Stimulated activated naive CD8-positive, alpha-beta T cell treated with anti-CD3 and anti-CD28 coated beads, Interleukin-15, Interleukin-2, amounts not matched to agents 100 U/mL and 50 U/mL, for 24 hours (primary cell): Measurements from ENCODE around the gene FUT2.

Source experiments
- ATAC-seq: fragments of 150-1000 bp; cut with Tn5 transposase; one replicate; pipeline ENCODE4 v1.10.0; 2021
- DNase-seq: peaks from one replicate; pipeline ENCODE4 v3.0.0; 2021

FUT2 gene

DNA sequence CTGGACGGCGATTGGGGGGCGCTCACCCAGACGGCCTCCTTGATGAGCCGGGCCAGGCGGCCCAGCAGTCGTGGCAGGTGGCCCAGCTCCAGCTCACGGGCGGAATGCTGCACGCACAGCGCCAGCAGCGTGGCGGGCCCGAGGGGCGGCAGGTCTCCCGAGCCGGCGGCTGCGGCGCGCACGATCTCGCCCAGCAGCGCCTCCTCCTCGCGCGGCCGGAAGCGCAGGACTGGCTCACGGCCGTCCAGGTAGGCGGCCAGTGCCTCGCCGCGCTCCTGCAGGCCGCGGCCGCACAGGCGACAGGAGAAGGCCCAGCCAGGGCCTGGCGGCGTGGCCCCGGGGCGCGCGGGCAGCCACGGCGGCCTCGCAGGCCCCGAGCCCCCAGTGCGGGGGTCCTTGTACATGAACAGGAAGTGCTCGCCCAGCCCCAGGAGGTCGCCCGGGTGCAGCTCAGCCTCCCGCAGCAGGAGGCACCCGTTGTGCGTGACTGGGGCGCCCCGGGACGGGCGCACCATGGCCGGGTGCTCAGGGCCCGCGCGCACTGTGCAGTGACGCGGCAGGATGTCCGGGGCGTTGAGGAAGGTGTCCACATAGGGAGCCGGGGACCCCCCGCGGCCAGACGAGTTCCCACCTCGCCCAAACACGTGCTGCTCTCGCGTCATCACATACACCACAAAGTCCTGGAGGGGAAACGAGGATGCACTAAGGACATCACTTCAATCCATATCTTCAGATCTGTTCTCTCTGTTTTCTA lies 33.3 kb downstream of the FUT2 start:
- DNase-seq = no peak

DNA sequence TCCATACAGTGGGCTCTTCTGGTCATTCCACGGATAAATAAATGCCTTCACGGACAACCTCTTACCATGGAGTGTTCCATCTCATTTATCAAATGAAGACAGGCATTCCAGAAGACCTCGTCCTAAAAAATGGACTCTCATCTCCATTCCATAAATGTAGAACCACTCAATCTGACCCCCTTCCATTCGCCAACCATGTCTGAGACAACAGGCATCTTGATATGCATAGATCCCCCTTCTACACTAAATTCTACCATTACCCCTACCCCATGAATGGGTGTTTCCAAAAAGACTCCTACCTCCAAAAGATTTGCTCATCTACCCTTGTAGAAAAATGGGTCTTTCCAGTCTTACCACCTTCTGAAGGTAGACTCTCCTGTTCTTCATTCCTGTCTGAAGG lies 35.7 kb downstream of the FUT2 start:
- ATAC-seq (no peak), DNase-seq (no peak)

More for the DNA sequence above, 33.3 kb downstream of the FUT2 start:
- no peak for ATAC-seq

GRCh38 chr19:48734625-48735024 lies 38.9 kb downstream of the FUT2 start:
- ATAC-seq (no peak), DNase-seq (no peak)

DNA sequence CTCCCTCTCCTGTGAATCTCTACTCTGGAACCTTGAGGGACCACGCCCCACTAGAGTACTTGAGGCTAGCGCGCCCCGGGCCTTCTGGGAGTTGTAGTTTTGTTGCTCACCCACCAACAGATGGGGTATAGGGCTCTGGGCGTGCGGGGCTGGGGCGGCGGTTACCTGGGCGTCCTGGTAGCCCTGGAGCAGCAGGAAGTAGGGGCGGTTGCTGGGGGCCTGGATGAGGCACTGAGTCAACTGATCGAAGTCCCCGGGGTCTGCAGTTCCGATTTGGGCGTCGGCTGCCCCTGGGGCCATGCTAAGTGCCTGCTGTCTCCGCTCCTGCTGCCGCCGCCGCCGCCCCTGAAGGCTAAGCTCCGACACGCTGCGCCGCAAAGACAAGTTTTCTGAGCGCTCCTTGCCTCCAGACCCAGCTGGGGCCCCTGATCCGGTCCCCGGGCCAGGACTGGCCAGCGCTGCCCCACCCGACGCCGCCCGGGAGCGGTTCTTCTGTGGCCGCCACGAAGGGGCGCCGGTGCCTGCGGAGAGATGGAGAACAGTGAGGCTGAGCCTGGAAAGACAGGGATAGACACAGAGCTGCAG lies 39.4 kb downstream of the FUT2 start:
- DNase-seq (no peak), ATAC-seq (no peak)

- no peak for ATAC-seq
Measured at GRCh38 chr19:48737360-48737998, 41.7 kb downstream of the FUT2 start.

DNA sequence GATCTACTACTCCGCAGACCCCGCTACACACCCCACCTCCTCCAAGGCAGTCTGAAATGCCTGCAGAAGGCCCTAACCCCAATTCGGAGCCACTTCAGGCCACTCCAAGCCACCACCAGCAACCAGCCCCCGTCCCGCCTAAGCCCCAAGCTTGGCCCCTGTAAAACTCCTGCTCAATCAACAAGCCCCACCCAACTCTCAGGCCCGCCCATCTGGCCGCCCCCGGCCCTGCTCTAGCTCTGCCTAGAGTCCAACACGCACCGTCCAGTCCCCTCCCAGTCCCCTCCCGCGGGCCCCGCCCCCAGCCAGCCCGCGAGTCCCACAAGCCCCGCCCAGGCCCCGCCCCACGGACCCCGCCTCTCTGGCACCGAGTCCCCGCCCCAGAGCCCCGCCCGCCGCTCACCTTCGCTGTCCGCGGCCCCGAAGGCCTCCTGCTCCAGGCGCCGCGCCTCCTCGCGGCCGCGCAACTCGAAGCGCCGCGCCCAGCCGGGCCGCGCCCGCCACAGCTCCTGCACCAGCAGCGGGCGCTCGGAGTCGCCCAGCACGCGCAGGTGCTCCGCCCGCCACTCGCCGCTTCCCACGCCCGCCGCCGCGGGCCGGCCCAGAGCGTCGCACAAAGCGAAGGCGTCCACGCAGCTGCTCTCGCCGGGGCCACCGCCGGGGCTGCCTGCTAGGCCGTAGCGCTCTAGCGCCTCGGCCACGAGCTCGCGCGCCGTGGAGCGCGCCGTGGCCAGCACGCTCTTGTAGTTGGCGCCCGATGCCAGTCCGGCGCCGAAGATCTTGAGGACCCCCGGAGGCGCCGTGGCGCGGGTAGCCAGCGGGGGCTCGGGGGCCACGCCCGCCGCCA lies 43.0 kb downstream of the FUT2 start:
- ATAC-seq (peak; percentile 93), DNase-seq (peak; percentile 97)

More at GRCh38 chr19:48737360-48737998, 41.7 kb downstream of the FUT2 start:
- no peak for DNase-seq

GRCh38 chr19:48739404-48740163 lies 43.8 kb downstream of the FUT2 start:
- ATAC-seq (no peak), DNase-seq (no peak)

DNA sequence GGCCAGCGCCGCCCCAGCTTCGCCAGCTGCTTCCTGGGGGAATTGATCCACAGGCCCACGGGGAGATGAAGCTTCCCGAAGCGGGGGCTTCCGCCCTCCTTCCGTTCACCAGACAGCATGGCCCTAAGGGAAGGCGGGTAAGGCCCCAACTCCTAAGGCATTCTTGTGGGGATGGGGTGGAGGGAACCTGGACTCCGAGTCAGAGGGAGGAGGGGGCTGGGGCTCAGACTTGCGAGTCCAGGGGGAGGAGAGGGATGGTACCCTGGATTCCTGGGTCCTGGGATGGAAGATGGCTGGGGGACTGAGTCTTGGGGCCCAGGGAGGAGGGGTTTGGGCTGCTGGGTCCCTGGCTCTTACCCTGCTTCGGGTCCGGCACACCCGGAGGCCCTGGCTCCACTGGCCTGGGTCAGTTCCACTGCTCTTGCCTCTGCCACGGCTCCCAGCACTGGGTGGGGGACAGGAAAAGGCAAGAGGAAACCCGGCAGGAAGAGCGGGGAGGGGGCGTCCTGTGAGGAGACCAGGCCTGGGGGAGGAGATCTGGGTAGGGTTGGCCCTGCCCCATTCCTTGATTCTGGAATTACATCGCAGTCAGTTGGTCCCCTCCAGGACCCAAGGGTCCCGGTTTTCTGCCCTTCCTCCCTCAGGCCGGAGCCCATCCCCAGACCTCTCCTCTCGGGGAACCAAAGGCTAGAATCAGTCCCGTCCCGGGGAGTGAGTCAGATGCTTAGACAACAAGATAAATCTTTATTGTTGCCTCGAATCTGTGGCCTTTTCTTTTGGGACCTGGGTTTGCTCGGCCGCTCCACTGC lies 44.6 kb downstream of the FUT2 start, which contains the start of gene RASIP1:
Gene RASIP1, minus strand, starts transcription at position 447 of the 809 bp plus-strand sequence. Its CDS starts 328 bp downstream, at position 119.
- DNase-seq = no peak
- no peak for ATAC-seq

DNA sequence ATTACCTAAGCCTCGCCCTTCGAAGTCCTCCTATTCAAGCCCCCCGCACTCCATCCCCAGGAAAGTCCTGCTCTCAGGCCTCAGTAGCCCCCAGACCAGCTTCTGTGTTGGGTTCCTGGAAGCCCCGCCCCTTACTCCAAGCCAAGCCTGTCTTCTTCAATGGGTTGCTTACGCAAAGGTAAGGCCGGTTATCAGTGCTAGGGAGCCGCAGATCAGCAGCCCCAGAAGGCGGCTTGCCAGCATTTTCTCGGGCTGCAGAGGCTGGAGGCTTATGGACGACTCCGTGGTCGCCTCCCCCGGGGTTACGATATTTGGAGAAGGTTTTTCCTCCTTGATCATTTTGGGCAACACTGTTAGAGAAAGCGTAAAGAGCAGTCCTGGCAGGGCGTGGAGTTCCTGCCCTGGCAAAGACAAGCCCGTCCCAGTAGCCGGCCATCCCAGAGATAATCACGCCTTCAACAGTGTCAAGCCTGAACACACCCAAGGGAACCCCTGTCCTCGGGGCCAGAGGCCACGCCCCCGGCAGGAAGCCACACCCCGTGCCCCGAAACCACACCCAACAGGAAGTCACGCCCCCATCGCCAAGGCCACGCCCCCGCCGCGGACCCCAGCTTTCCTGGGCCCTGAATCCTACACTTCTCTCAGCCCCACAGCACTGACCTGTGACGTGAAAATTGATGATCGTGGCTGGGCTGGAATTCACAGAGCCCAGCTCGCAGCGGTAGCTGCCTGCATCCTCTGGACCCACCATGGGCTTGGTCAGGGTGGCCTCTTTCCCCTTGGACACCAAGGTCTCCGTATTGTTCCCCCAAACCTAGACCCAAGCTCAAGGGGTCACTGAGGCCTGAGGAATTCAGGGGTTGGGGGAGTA lies 45.6 kb downstream of the FUT2 start:
- DNase-seq (peak; percentile 65), ATAC-seq (no peak)

GRCh38 chr19:48742096-48742495 lies 46.3 kb downstream of the FUT2 start:
- no peak for ATAC-seq

DNA sequence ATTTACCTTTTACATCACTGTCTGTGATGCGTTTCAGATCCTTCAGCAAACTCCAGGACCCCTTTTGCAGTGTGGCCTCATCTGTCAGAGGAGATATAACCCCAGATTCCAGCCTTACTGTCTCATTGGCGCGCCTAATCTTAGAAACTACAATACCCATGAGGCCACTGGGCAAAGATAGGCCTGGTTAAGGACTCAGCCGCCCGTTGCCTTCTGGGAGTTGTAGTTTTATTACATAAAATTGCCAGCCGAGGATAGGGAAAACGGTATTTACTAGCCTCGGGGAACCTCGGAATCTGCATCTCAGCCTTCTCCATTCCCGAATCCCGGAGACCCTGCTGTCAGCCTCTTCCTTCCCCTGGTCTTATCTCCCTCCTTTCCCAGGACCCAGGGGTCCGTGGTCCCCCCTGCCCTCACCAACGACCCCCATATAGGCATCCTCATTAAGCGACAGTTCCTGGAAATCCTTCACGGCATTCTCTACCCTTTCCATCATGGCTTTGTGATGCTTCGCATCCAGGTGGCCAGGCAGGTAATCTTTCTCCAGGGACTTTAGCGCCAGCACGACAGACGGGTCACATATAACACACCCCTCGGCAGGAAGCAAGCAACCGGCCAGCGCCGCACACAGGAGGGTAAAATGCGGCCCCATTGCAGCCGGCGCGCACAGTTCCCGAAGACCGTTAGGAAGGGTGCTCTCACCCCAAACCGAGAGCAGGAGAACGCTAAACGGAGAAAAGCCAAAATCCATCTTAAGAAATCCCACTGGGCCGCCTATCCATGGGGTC lies 49.6 kb downstream of the FUT2 start:
- ATAC-seq = peak; percentile 74
- peak; percentile 51 for DNase-seq

More at GRCh38 chr19:48742096-48742495, 46.3 kb downstream of the FUT2 start:
- DNase-seq = no peak

- ATAC-seq = no peak
Measured at GRCh38 chr19:48746110-48746509, 50.3 kb downstream of the FUT2 start.

GRCh38 chr19:48746738-48747575 lies 51.2 kb downstream of the FUT2 start, which contains the start of gene IZUMO1:
TSS of gene IZUMO1 (minus strand) at chr19:48746909. CDS start at chr19:48745859, 1,050 bp downstream.
- ATAC-seq = peak; percentile 65
- peak; percentile 63 for DNase-seq

More at GRCh38 chr19:48746110-48746509, 50.3 kb downstream of the FUT2 start:
- no peak for DNase-seq

- DNase-seq (no peak), ATAC-seq (no peak)
Measured at GRCh38 chr19:48749571-48750198, 53.9 kb downstream of the FUT2 start.

- no peak for ATAC-seq
- DNase-seq = no peak
Measured at GRCh38 chr19:48750351-48750750, 54.6 kb downstream of the FUT2 start.

GRCh38 chr19:48750771-48751504 lies 55.2 kb downstream of the FUT2 start:
- ATAC-seq (no peak), DNase-seq (no peak)
